ENCODE measurements around the gene ZNF492. TPM values are rescaled to one million over a fixed set of nuclear protein-coding genes. Genes with fewer than 3 reads are reported as not detected.

ZNF492 gene
- total and polyA plus RNA-seq, 8 donors = 0.05 to 0.31 (median 0.09) TPM; not detected in 3

DNA sequence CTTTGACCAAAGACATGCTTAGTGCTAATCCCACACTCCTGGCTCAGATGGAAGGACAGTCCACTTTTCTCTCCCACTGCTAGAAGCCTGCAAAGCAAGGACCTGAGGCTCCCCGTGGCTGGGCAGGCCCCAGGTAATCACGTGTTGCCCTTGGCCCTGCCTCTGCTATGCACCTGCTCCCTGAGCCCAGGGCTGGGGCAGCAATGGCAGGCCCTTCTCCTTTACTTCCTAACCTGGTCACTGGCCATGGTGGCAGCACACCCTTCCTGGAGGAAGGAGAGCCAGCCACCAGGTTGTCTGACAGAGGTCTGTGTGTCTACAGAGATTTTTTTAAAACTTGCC, 27.9 kb upstream of the ZNF492 start:
- no peaks in the 10 kb centered on the region for H3K4me1 ChIP-seq
- H3K27me3 ChIP-seq = no peaks in the 10 kb centered on the region
- no peak for FAIRE-seq

GRCh38 chr19:22606954-22607652, 27.0 kb upstream of the ZNF492 start:
- Histone ChIP-seq H3K36me3 (no peaks in the 10 kb centered on the region), H3K9me3 (no peaks in the 10 kb centered on the region), H3K27ac (no peak overlapping the region), H3K4me3 (no peak overlapping the region), H3K27me3 (no peaks in the 10 kb centered on the region), H3K4me1 (no peaks in the 10 kb centered on the region)
- FAIRE-seq (no peak), ATAC-seq (no peak), DNase-seq (no peak)
- 47 to 59% methylated on average over 6 of the region's 6 CpGs for WGBS, 2 donors
- intact Hi-C loops (cut with DNase I) = no loop called here
- TF ChIP-seq CTCF (IDR thresholded peaks at IDR 0.05) = no peak

More for the DNA sequence above, 27.9 kb upstream of the ZNF492 start:
- no peak overlapping the region for H3K27ac ChIP-seq
- no peaks in the 10 kb centered on the region for H3K9me3 ChIP-seq
- no peak overlapping the region for H3K4me3 ChIP-seq
- ATAC-seq = no peak
- no peak for TF ChIP-seq CTCF (IDR thresholded peaks at IDR 0.05)
- intact Hi-C loops (cut with DNase I) = no loop called here
- no peak for DNase-seq
- WGBS, 2 donors = 25 to 58% methylated on average over 2 of the region's 2 CpGs
- no peaks in the 10 kb centered on the region for H3K36me3 ChIP-seq

DNA sequence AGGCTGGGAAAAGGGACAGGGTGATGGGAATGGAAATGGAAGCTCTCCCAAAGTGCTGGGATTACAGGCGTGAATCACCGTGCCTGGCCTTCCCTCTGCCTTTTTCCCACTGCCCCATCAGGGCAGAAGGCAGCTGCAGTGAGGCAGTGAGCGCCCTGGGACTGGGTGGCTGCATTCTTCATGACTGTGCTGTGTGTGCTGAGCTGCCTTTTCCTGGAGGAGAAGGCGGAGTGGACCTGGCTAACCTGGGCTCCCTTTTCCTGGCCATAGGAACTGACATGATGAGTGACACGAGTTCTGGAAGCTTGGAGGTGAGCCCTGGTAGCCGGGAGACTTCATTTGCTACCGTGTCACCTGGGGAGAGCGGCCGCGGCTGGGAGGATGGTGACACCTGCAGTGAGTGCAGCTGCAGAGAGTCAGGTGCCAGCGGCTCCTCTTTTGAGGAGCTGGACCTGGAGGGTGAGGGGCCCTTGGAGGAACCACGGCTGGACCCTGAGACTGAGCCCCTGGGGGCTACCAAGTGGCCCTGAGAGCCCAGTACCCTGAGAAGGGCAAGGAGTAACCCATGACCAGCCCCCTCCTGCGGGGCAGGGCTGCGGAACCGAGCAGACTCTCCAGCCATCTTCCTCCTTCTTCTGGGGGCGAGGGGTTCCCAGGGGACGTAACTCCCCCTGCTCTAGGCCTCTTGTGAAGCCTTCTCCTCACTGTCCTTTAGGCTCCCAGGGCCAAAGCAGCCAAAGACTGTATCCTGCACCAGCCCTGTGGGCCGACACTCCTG, 26.3 kb upstream of the ZNF492 start:
- FAIRE-seq = no peak
- no peak for ATAC-seq
- H3K4me3 ChIP-seq = no peak overlapping the region
- DNase-seq = no peak
- no peaks in the 10 kb centered on the region for H3K27me3 ChIP-seq
- 53 to 59% methylated on average over 18 of the region's 18 CpGs for WGBS, 2 donors
- intact Hi-C loops (cut with DNase I) = no loop called here
- no peaks in the 10 kb centered on the region for H3K4me1 ChIP-seq
- H3K36me3 ChIP-seq = no peaks in the 10 kb centered on the region
- H3K9me3 ChIP-seq = no peaks in the 10 kb centered on the region
- TF ChIP-seq CTCF (IDR thresholded peaks at IDR 0.05) = no peak
- no peak overlapping the region for H3K27ac ChIP-seq

DNA sequence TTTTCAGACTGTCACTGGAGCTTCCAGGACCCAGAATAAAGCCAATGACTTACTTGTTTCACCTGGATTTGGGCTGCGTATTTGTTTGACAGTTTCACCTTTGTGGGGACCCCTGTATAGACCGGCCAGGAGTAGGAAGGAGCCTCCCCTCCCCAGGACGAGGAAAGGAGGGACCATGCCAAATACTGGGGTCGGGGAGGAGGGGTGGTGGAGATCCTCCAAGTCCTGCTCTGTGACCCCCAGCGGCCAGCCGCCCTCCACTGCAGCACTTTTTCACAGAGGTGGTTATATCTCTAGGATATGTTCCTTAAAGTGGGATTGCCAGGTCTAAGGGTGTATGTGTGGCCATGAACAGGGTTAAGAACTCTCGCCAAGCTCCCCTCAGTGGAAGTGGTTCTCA, 25.7 kb upstream of the ZNF492 start:
- H3K4me1 ChIP-seq = no peaks in the 10 kb centered on the region
- H3K27ac ChIP-seq = no peak overlapping the region
- no peak for TF ChIP-seq CTCF (IDR thresholded peaks at IDR 0.05)
- no peaks in the 10 kb centered on the region for H3K9me3 ChIP-seq
- DNase-seq (no peak), ATAC-seq (no peak), FAIRE-seq (no peak)
- H3K4me3 ChIP-seq = no peak overlapping the region
- H3K36me3 ChIP-seq = no peaks in the 10 kb centered on the region
- no peaks in the 10 kb centered on the region for H3K27me3 ChIP-seq
- intact Hi-C loops (cut with DNase I) = no loop called here
- WGBS, 2 donors = 59 to 69% methylated on average over 7 of the region's 7 CpGs

DNA sequence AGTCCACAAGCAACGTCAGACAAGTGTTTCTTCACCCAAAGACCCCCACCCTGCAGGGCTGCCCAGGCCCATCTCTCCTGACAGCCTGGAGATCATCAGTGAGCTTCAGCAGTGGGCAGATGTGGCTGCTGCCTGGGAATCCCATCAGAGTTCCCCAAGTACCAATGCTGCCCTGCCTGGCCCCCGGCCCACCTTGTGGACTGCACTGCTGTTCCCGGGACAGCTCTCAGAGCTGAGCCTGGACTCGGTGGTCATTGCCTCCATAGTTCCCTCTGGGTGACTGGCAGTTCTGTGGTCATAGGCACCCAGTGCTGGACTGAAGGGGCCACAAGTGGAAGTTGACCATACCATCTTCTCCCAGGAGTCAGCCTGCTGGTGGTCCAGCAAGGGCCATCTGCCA, 24.5 kb upstream of the ZNF492 start:
- Histone ChIP-seq H3K4me3 (no peak overlapping the region), H3K9me3 (no peaks in the 10 kb centered on the region), H3K36me3 (no peaks in the 10 kb centered on the region), H3K27me3 (no peaks in the 10 kb centered on the region), H3K4me1 (no peaks in the 10 kb centered on the region), H3K27ac (no peak overlapping the region)
- no peak for FAIRE-seq
- DNase-seq = no peak
- ATAC-seq = no peak
- intact Hi-C loops (cut with DNase I) = no loop called here
- TF ChIP-seq CTCF (IDR thresholded peaks at IDR 0.05) = no peak
- WGBS, 2 donors = 34 to 52% methylated on average over 4 of the region's 4 CpGs

Data from pancreas (tissue), 10 donors.